RWPE1 (cell line): ENCODE measurements around the gene ABLIM3.

Source experiments
- CTCF ChIA-PET: fragments of 350-600 bp; sonication (Branson Sonifier 250); formaldehyde crosslinking; extraction: SDS; loops from one replicate; lab custom pipeline; 2021; lab: Yijun Ruan, JAX
- POLR2A ChIA-PET: fragments of 400-600 bp; formaldehyde crosslinking; extraction: SDS; loops from one replicate; lab custom pipeline; 2020; ENCODE audit warnings: antibody characterized with exemption; ENCODE audit not compliant: low non-redundant PET; lab: Yijun Ruan, JAX
- DNase-seq: peaks from one replicate; pipeline ENCODE4 v3.0.0; 2012; ENCODE audit warnings: low spot score
- H3K27ac ChIP-seq: fragments of 450-650 bp; 2 replicates; pipeline ENCODE4 v1.5.1; 2017
- TF ChIP-seq, protein P1 (sequence below): fragments of 450-650 bp; conservative IDR thresholded peaks from 2 replicates; pipeline ENCODE4 v1.5.1; 2017; ENCODE audit warnings: low read depth, mild to moderate bottlenecking

The ABLIM3 gene

GRCh38 chr5:149257889-149258705 lies 116.8 kb downstream of the ABLIM3 start:
- CTCF ChIA-PET = interaction anchor here (0.6 to 1.2 kb wide), 4 partner anchors 11 to 1037 kb away, joined by 3 to 4 read pairs (median 3); partner anchors contain the start of gene ABLIM3
- POLR2A ChIA-PET = no interaction called here
- H3K27ac ChIP-seq = no peak overlapping the region
- TF ChIP-seq, protein P1, sequence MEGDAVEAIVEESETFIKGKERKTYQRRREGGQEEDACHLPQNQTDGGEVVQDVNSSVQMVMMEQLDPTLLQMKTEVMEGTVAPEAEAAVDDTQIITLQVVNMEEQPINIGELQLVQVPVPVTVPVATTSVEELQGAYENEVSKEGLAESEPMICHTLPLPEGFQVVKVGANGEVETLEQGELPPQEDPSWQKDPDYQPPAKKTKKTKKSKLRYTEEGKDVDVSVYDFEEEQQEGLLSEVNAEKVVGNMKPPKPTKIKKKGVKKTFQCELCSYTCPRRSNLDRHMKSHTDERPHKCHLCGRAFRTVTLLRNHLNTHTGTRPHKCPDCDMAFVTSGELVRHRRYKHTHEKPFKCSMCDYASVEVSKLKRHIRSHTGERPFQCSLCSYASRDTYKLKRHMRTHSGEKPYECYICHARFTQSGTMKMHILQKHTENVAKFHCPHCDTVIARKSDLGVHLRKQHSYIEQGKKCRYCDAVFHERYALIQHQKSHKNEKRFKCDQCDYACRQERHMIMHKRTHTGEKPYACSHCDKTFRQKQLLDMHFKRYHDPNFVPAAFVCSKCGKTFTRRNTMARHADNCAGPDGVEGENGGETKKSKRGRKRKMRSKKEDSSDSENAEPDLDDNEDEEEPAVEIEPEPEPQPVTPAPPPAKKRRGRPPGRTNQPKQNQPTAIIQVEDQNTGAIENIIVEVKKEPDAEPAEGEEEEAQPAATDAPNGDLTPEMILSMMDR = no peak
- DNase-seq = peak; percentile 30

- ChIA-PET POLR2A (no interaction called here), CTCF (interaction anchor here (0.6 to 0.9 kb wide), 3 partner anchors 8 to 244 kb away, joined by 3 to 4 read pairs (median 3); no protein-coding TSS in a partner anchor)
- TF ChIP-seq, protein P1 = no peak
- no peak overlapping the region for H3K27ac ChIP-seq
- DNase-seq = peak; percentile 75
Observed at GRCh38 chr5:149260761-149261160, 119.5 kb downstream of the ABLIM3 start.

GRCh38 chr5:149261246-149261645 lies 120.0 kb downstream of the ABLIM3 start:
- CTCF ChIA-PET = interaction anchor here (0.6 to 0.9 kb wide), 2 partner anchors 8 to 193 kb away, joined by 3 to 4 read pairs; no protein-coding TSS in a partner anchor
- POLR2A ChIA-PET = no interaction called here
- DNase-seq = no peak
- no peak overlapping the region for H3K27ac ChIP-seq
- TF ChIP-seq, protein P1 = no peak

GRCh38 chr5:149262315-149262714 lies 121.0 kb downstream of the ABLIM3 start:
- ChIA-PET CTCF (interaction anchor here (0.6 kb wide), 1 partner anchor 229 kb away, joined by 4 read pairs; no protein-coding TSS in a partner anchor), POLR2A (no interaction called here)
- DNase-seq = no peak
- TF ChIP-seq, protein P1 = no peak
- H3K27ac ChIP-seq = no peak overlapping the region

- ChIA-PET POLR2A (no interaction called here), CTCF (interaction anchor here (0.6 to 2.4 kb wide), 20 partner anchors 10 to 1864 kb away, joined by 3 to 15 read pairs (median 3); partner anchors contain the start of gene ABLIM3)
- TF ChIP-seq, protein P1 = peak; percentile 64
- H3K27ac ChIP-seq = no peak overlapping the region
- DNase-seq = peak; percentile 77
Observed at GRCh38 chr5:149264439-149265067, 123.3 kb downstream of the ABLIM3 start.

GRCh38 chr5:149265068-149265465 lies 123.8 kb downstream of the ABLIM3 start:
- no peak for DNase-seq

More at GRCh38 chr5:149265068-149265465, 123.8 kb downstream of the ABLIM3 start:
- H3K27ac ChIP-seq = no peak overlapping the region
- TF ChIP-seq, protein P1 = no peak; the same call in 1 of the 2 replicates
- ChIA-PET POLR2A (no interaction called here), CTCF (interaction anchor here (0.5 to 2.4 kb wide), 21 partner anchors 9 to 531 kb away, joined by 3 to 15 read pairs (median 3); partner anchors contain the start of gene ABLIM3)
